ENCODE results near the gene DLG2.

The DLG2 gene

DNA sequence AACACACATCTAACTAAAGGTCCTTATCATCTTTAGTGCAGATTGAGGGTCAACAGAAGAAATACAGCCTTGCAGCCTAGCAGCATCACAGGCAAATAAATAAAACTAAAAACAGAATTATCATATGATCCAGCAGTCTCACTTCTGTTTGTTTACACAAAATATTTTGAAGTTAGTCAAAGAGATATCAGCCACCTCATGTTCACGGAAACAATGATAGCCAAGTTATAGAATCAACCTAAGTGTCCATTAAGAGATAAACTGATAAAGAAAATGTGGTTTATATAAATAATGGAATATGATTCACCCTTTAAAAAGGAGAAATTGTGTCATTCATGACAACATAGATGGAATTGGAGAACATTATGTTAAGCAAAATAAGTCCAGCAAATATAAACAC is 1602.9 kb downstream of the DLG2 start:
- H3K36me3 ChIP-seq (replicated peaks; ENCODE audit: insufficient read depth, low read length), result no peaks in the 10 kb centered on the region
- no peak overlapping the region for H3K27ac ChIP-seq (ENCODE audit: low read length)
- H3K4me2 ChIP-seq (ENCODE audit: low read depth, low read length), result no peak overlapping the region
- no peaks in the 10 kb centered on the region for H3K4me1 ChIP-seq (ENCODE audit: low read length)
- H3K9me3 ChIP-seq (replicated peaks; ENCODE audit: insufficient read depth, low read length), result no peaks in the 10 kb centered on the region
- DNase-seq, result no peak
- H3K4me3 ChIP-seq (ENCODE audit: low read length), result no peak overlapping the region
- H3K9ac ChIP-seq (ENCODE audit: low read length), result no peak overlapping the region
- H3F3A ChIP-seq (ENCODE audit: insufficient read depth, low read length), result no peaks in the 10 kb centered on the region
- no peak overlapping the region for H2AFZ ChIP-seq (ENCODE audit: low read length)
- H4K20me1 ChIP-seq (ENCODE audit: insufficient read depth, low read length), result no peaks in the 10 kb centered on the region
- no peaks in the 10 kb centered on the region for H3K9me2 ChIP-seq (replicated peaks; ENCODE audit: insufficient read depth, low read length)
- H3K79me2 ChIP-seq (ENCODE audit: low read length), result no peaks in the 10 kb centered on the region
- TF ChIP-seq EZH2 (optimal IDR thresholded peaks at IDR 0.05; ENCODE audit: low read depth, low read length) (no peak), CTCF (IDR thresholded peaks at IDR 0.05; ENCODE audit: low read length) (no peak), EZH2phosphoT487 (IDR thresholded peaks at IDR 0.05; ENCODE audit: low read length) (no peak)
- H3K27me3 ChIP-seq (replicated peaks; ENCODE audit: insufficient read depth, low read length), result no peaks in the 10 kb centered on the region

DNA sequence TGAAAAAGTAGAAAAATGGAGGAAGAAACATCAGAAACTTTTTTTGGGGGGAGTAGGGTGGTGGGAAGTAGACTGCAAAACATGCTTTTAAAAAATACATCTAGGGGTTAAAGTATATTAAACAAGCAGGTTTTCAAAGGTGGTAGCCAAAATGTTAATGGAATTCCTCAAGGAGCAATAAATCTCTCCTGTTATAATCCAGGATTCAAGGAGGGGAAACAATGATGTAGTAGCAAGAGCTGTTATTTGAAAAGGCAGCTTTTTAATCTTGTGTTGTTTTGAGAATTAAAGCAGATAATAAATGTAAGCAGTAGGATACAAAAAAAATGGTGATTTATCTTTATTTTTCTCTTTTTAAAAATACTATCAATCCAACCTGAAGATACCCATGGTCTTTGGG is 1604.4 kb downstream of the DLG2 start:
- H3K27me3 ChIP-seq (replicated peaks; ENCODE audit: insufficient read depth, low read length), result no peaks in the 10 kb centered on the region
- H3F3A ChIP-seq (ENCODE audit: insufficient read depth, low read length), result no peaks in the 10 kb centered on the region
- no peak overlapping the region for H3K9ac ChIP-seq (ENCODE audit: low read length)
- H3K9me3 ChIP-seq (replicated peaks; ENCODE audit: insufficient read depth, low read length), result no peaks in the 10 kb centered on the region
- H3K9me2 ChIP-seq (replicated peaks; ENCODE audit: insufficient read depth, low read length), result no peaks in the 10 kb centered on the region
- no peaks in the 10 kb centered on the region for H3K4me1 ChIP-seq (ENCODE audit: low read length)
- no peak overlapping the region for H2AFZ ChIP-seq (ENCODE audit: low read length)
- no peak overlapping the region for H3K4me2 ChIP-seq (ENCODE audit: low read depth, low read length)
- no peak for DNase-seq
- no peaks in the 10 kb centered on the region for H3K79me2 ChIP-seq (ENCODE audit: low read length)
- H4K20me1 ChIP-seq (ENCODE audit: insufficient read depth, low read length), result no peaks in the 10 kb centered on the region
- H3K27ac ChIP-seq (ENCODE audit: low read length), result no peak overlapping the region
- no peaks in the 10 kb centered on the region for H3K36me3 ChIP-seq (replicated peaks; ENCODE audit: insufficient read depth, low read length)
- no peak overlapping the region for H3K4me3 ChIP-seq (ENCODE audit: low read length)
- TF ChIP-seq EZH2phosphoT487 (IDR thresholded peaks at IDR 0.05; ENCODE audit: low read length) (no peak), CTCF (IDR thresholded peaks at IDR 0.05; ENCODE audit: low read length) (no peak), EZH2 (optimal IDR thresholded peaks at IDR 0.05; ENCODE audit: low read depth, low read length) (no peak)

GRCh38 chr11:84022201-84022600 is 1604.9 kb downstream of the DLG2 start:
- Histone ChIP-seq H3K27me3 (replicated peaks; ENCODE audit: insufficient read depth, low read length) (no peaks in the 10 kb centered on the region), H3K79me2 (ENCODE audit: low read length) (no peaks in the 10 kb centered on the region), H2AFZ (ENCODE audit: low read length) (no peak overlapping the region), H3K36me3 (replicated peaks; ENCODE audit: insufficient read depth, low read length) (no peaks in the 10 kb centered on the region), H3K27ac (ENCODE audit: low read length) (no peak overlapping the region), H3K4me2 (ENCODE audit: low read depth, low read length) (no peak overlapping the region), H3K4me3 (ENCODE audit: low read length) (no peak overlapping the region), H3K9ac (ENCODE audit: low read length) (no peak overlapping the region), H4K20me1 (ENCODE audit: insufficient read depth, low read length) (no peaks in the 10 kb centered on the region), H3K9me3 (replicated peaks; ENCODE audit: insufficient read depth, low read length) (no peaks in the 10 kb centered on the region), H3F3A (ENCODE audit: insufficient read depth, low read length) (no peaks in the 10 kb centered on the region), H3K4me1 (ENCODE audit: low read length) (no peaks in the 10 kb centered on the region), H3K9me2 (replicated peaks; ENCODE audit: insufficient read depth, low read length) (no peaks in the 10 kb centered on the region)
- TF ChIP-seq EZH2phosphoT487 (IDR thresholded peaks at IDR 0.05; ENCODE audit: low read length), result no peak
- no peak for TF ChIP-seq EZH2 (optimal IDR thresholded peaks at IDR 0.05; ENCODE audit: low read depth, low read length)
- no peak for TF ChIP-seq CTCF (IDR thresholded peaks at IDR 0.05; ENCODE audit: low read length)
- no peak for DNase-seq

All from MM.1S (cell line).